Ovary (tissue), 9 donors: Measurements from ENCODE around the gene ATP11C. TPM values are rescaled to one million over a fixed set of nuclear protein-coding genes. Genes with fewer than 3 reads are reported as not detected.

Experiments used
- DNase-seq, 5 donors: peaks; one replicate each; pipeline ENCODE4 v3.0.0-alpha.2; 2019 to 2020
- H3K27ac ChIP-seq, 2 donors: fragments of 200-600 bp; one replicate each; pipeline versions ENCODE4 v1.5.1 to v1.8.0; 2019 to 2022
- H3K27me3 ChIP-seq: fragments of 200-600 bp; one replicate; pipeline ENCODE4 v1.8.0; 2022
- H3K36me3 ChIP-seq: fragments of 200-600 bp; sonication (generic); one replicate; pipeline ENCODE4 v1.5.1; 2019
- H3K4me1 ChIP-seq: one replicate; pipeline ENCODE4 v1.8.1; 2013; ENCODE audit warnings: mild to moderate bottlenecking, moderate library complexity; ENCODE audit not compliant: insufficient read depth
- H3K4me3 ChIP-seq: fragments of 200-600 bp; sonication (generic); one replicate; pipeline ENCODE4 v1.5.1; 2017
- H3K9me3 ChIP-seq, 2 donors: fragments of 200-600 bp in 1 of 2; sonication (generic) in 1 of 2; one replicate each; pipeline versions ENCODE4 v1.5.1 to v1.8.1; 2013 to 2019; ENCODE audit warnings: mild to moderate bottlenecking in 1 of 2, moderate library complexity in 1 of 2
- CTCF ChIP-seq, 3 donors: fragments of 450-650 bp in 2 of 3; fragments of 200-600 bp in 1 of 3; IDR thresholded peaks; one replicate each; pipeline versions ENCODE4 v1.5.1 to v1.8.0; 2016 to 2022; ENCODE audit warnings: antibody characterized with exemption in 3 of 3, mild to moderate bottlenecking in 1 of 3
- EP300 ChIP-seq: sonication (generic); formaldehyde crosslinking; IDR thresholded peaks from one replicate; pipeline ENCODE4 v1.6.1; 2017; ENCODE audit warnings: antibody characterized with exemption
- POLR2A ChIP-seq: fragments of 450-650 bp; IDR thresholded peaks from one replicate; pipeline ENCODE4 v1.6.1; 2017; ENCODE audit warnings: antibody characterized with exemption, mild to moderate bottlenecking, moderate library complexity
- WGBS, 3 donors: extraction: QIAGEN DNeasy Blood & Tissue Kit in 1 of 3; methylation state at CpG; one replicate each; pipeline versions ENCODE4 v1.1.5 to v1.1.7; 2013 to 2017; 5-methylcytosine and 5-hydroxymethylcytosine counted together
- intact Hi-C, 4 donors: fragments of 100-400 bp; cut with DNase I; formaldehyde crosslinking; loops; one replicate each; pipeline versions ENCODE4 v1.11.0 to v1.15.1; 2022 to 2023
- polyA plus RNA-seq, 2 donors: library from polyadenylated mRNA; stranded (reverse); fragments of 200-250 nt in 1 of 2; fragments of 350-450 nt in 1 of 2; fragmentation: Illumina TruSeq in 1 of 2; extraction: RNeasy Lipid Tissue Mini Kit (QIAGEN cat#74804) in 1 of 2; gene quantifications; one replicate each; pipeline ENCODE4 v1.2.3, GENCODE V29; 2013 to 2014
- total RNA-seq, 7 donors: library from RNA; depleted of rRNA in 2 of 7; stranded (reverse); fragments of >200 nt in 2 of 7; fragmentation: NEBNext Ultra II Directional in 3 of 7; extraction: Animal tissue kit (Norgen Biotek cat#: 25700) in 3 of 7; gene quantifications; one replicate each; pipeline versions ENCODE4 v1.1.0 to v1.2.4, GENCODE V29; 2016 to 2023
- donor health status: DM: no; HTN: no; CAD: no; lungs with moderate emphysema.
- donor health status: DM: no; HTN: no; CAD: no.
- donor health status: Bipolar disorder and iron deficiency.
- donor health status: DM: yes; HTN: yes; CAD: no.
- donor health status: DM: no; HTN: no; CAD: no.
- donor health status: DM: yes; HTN: yes; CAD: no.

The ATP11C gene
- total and polyA plus RNA-seq, 9 donors, result 13.0 to 34.7 (median 22.9) TPM

DNA sequence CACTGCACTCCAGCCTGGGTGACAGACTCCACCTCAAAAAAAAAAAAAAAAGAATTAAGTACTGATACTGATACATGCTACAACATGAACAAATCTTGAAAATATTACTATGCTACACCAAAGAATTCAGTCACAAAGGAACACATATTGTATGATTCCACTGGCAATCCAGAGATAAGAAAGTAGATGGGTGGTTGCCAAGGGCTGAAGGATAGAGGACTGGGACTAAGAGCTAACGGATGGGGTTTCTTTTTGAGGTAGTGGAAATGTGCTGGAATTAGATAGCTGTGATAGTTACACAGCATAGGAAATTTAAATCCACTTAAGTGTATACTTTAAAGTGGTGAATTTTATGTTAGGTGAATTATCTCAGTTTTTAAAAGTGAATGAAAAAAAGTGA is 12.5 kb downstream of the ATP11C start:
- Histone ChIP-seq H3K4me3 (no peak overlapping the region), H3K27ac (no peak overlapping the region), H3K27me3 (no peaks in the 10 kb centered on the region), H3K36me3 (no peaks in the 10 kb centered on the region), H3K9me3 (no peaks in the 10 kb centered on the region), H3K4me1 (peaks cover 4% of the 10 kb centered on the region)
- 59 to 64% (median 60%) methylated on average over 1 of the region's 1 CpG for WGBS, 3 donors
- intact Hi-C loops, result no loop called here
- no peak for DNase-seq
- no peak for TF ChIP-seq EP300
- no peak for TF ChIP-seq POLR2A
- no peak for TF ChIP-seq CTCF (IDR thresholded peaks at IDR 0.05)

DNA sequence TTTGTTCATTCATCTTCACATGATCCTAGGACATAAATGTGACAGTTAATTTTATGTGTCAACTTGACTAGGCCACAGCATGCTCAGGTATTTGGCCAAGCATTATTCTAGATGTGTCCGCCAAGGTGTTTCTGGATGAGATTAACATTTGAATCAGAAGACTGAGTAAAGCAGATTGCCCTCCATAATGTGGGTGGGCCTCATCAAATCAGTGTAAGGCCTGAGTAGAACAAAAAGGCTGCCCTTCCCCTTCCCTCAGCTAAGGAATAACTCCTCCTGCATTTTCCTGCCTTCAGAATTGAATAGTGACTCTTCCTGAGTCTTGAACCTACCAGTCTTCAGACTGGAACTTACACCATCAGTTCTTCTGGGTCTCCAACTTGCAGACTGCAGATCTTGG is 18.4 kb downstream of the ATP11C start:
- no peaks in the 10 kb centered on the region for H3K27me3 ChIP-seq
- H3K4me3 ChIP-seq, result no peak overlapping the region
- intact Hi-C loops, result no loop called here
- no peaks in the 10 kb centered on the region for H3K4me1 ChIP-seq
- no peak overlapping the region for H3K27ac ChIP-seq
- H3K9me3 ChIP-seq, result no peaks in the 10 kb centered on the region
- TF ChIP-seq EP300, result no peak
- WGBS, 3 donors, result 89 to 96% (median 96%) methylated on average over 1 of the region's 1 CpG
- H3K36me3 ChIP-seq, result no peaks in the 10 kb centered on the region
- DNase-seq, result no peak

GRCh38 chrX:139909712-139910111 is 23.1 kb downstream of the ATP11C start:
- no peaks in the 10 kb centered on the region for H3K9me3 ChIP-seq
- no peaks in the 10 kb centered on the region for H3K27me3 ChIP-seq
- H3K36me3 ChIP-seq, result no peaks in the 10 kb centered on the region
- WGBS, 3 donors, result 53 to 58% (median 56%) methylated on average over 3 of the region's 3 CpGs
- H3K27ac ChIP-seq, result no peak overlapping the region
- TF ChIP-seq EP300 (no peak), POLR2A (no peak), CTCF (IDR thresholded peaks at IDR 0.05) (no peak)
- no peaks in the 10 kb centered on the region for H3K4me1 ChIP-seq
- no peak for DNase-seq
- H3K4me3 ChIP-seq, result no peak overlapping the region
- intact Hi-C loops, result no loop called here

DNA sequence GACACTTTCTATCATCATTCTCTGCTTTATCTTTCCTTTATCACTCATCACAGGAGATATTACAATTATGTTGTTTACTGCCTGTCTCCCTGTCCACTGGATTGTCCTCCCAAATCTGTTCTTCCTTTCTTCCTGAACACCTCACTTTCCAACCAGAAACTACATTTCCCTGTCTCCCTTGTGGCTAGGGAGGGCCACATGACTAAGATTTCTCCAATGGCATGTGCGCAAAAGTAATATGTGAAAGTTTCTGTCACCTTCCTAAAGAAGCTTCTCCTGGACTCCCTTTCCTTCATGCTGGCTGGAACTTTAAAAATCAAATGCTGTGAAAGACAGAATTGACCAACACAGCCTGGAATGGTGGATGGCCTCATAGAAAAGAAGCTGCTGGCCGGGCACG is 25.8 kb downstream of the ATP11C start:
- WGBS, 3 donors, result 85 to 94% (median 93%) methylated on average over 3 of the region's 3 CpGs
- H3K36me3 ChIP-seq, result no peaks in the 10 kb centered on the region
- H3K27ac ChIP-seq, result no peak overlapping the region
- intact Hi-C loops, result no loop called here
- DNase-seq, result no peak
- no peak for TF ChIP-seq EP300
- TF ChIP-seq CTCF (IDR thresholded peaks at IDR 0.05), result no peak
- TF ChIP-seq POLR2A, result no peak
- no peak overlapping the region for H3K4me3 ChIP-seq
- no peaks in the 10 kb centered on the region for H3K27me3 ChIP-seq
- no peaks in the 10 kb centered on the region for H3K4me1 ChIP-seq
- H3K9me3 ChIP-seq, result no peaks in the 10 kb centered on the region

DNA sequence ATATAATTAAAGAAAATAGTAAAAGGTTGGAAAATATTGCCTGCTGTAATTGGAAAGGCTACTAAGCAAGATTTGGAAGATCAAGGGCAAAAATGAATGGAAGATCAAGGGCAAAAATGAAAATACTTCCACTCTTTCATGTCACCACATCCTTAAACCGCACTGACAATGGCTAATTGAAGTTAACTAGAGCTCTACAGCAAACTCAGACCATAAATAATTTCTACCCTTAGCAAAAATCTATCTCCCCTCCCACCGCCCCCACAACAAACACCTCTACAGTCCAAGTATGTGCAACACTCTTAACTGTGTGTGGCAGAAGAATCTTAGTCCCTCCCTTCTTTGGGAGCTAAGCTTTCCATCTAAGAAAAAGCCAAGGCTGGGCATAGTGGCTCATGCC is 27.1 kb downstream of the ATP11C start:
- Histone ChIP-seq H3K27me3 (no peaks in the 10 kb centered on the region), H3K4me3 (no peak overlapping the region), H3K27ac (no peak overlapping the region), H3K9me3 (no peaks in the 10 kb centered on the region), H3K4me1 (no peaks in the 10 kb centered on the region), H3K36me3 (no peaks in the 10 kb centered on the region)
- TF ChIP-seq CTCF (IDR thresholded peaks at IDR 0.05) (no peak), EP300 (no peak), POLR2A (no peak)
- no peak for DNase-seq
- intact Hi-C loops, result no loop called here
- WGBS, 3 donors, result 76 to 80% (median 77%) methylated on average over 2 of the region's 2 CpGs
